ENCODE results near the gene RAX. TPM values are rescaled to one million over a fixed set of nuclear protein-coding genes. Genes with fewer than 3 reads are reported as not detected.

The RAX gene
- total and polyA plus RNA-seq, 7 experiments from 2014 or later: not detected

GRCh38 chr18:59238385-59238784 lies 34.9 kb downstream of the RAX start:
- intact Hi-C loops (cut with micrococcal nuclease): no loop called here
- Mint-ChIP-seq H3K36me3 (peaks cover 0 to 7% (median 0%) of the 10 kb centered on the region in 5 donors), H3K4me3 (no peak overlapping the region), H3K9me3 (peaks cover 0 to 9% (median 5%) of the 10 kb centered on the region in 11 donors), H3K4me1 (peaks cover 0 to 2% (median 0%) of the 10 kb centered on the region in 7 donors), H3K27me3 (peaks cover 0 to 46% (median 32%) of the 10 kb centered on the region in 5 donors), H3K27ac (no peak overlapping the region)
- no peaks in the 10 kb centered on the region for H3K27me3 ChIP-seq (ENCODE audit: control insufficient read depth in 2 of 2, insufficient read depth in 2 of 2, low read length in 2 of 2)
- POLR2A ChIA-PET: no interaction called here
- no peak overlapping the region for H3K27ac ChIP-seq (ENCODE audit: low read depth, low read length)
- ATAC-seq: no peak
- no peaks in the 10 kb centered on the region for H3K9me3 ChIP-seq (ENCODE audit: control insufficient read depth in 2 of 3, low read length in 3 of 3)
- H3K4me3 ChIP-seq (ENCODE audit: low read length): no peak overlapping the region
- CTCF ChIA-PET: no interaction called here
- no peaks in the 10 kb centered on the region for H3K36me3 ChIP-seq (ENCODE audit: control insufficient read depth in 2 of 3, insufficient read depth in 3 of 3, low read length in 3 of 3)
- no peak for DNase-seq
- H3K4me1 ChIP-seq (ENCODE audit: control insufficient read depth in 2 of 2, insufficient read depth in 2 of 2, low read length in 2 of 2): no peaks in the 10 kb centered on the region

- intact Hi-C loops (cut with micrococcal nuclease): no loop called here
- H3K27ac ChIP-seq (ENCODE audit: low read depth, low read length): no peak overlapping the region
- no peak overlapping the region for H3K4me3 ChIP-seq (ENCODE audit: low read length)
- H3K27ac Mint-ChIP-seq: no peak overlapping the region
- ChIA-PET CTCF (no interaction called here), POLR2A (no interaction called here)
- H3K4me1 ChIP-seq (ENCODE audit: control insufficient read depth in 2 of 2, insufficient read depth in 2 of 2, low read length in 2 of 2): no peaks in the 10 kb centered on the region
- no peak overlapping the region for H3K4me3 Mint-ChIP-seq
- peaks cover 0 to 2% (median 0%) of the 10 kb centered on the region in 7 donors for H3K4me1 Mint-ChIP-seq
- H3K27me3 Mint-ChIP-seq: peaks cover 34 to 63% (median 50%) of the 10 kb centered on the region in 5 donors
- H3K36me3 ChIP-seq (ENCODE audit: control insufficient read depth in 2 of 3, insufficient read depth in 3 of 3, low read length in 3 of 3): no peaks in the 10 kb centered on the region
- H3K27me3 ChIP-seq (ENCODE audit: control insufficient read depth in 2 of 2, insufficient read depth in 2 of 2, low read length in 2 of 2): no peaks in the 10 kb centered on the region
- H3K9me3 Mint-ChIP-seq: peaks cover 0 to 8% (median 0%) of the 10 kb centered on the region in 11 donors
- peaks cover 0 to 3% (median 0%) of the 10 kb centered on the region in 5 donors for H3K36me3 Mint-ChIP-seq
- ATAC-seq (no peak), DNase-seq (no peak)
- no peaks in the 10 kb centered on the region for H3K9me3 ChIP-seq (ENCODE audit: control insufficient read depth in 2 of 3, low read length in 3 of 3)
Observed at GRCh38 chr18:59233017-59233410, 40.2 kb downstream of the RAX start.

GRCh38 chr18:59232309-59233016 lies 40.8 kb downstream of the RAX start:
- Histone ChIP-seq H3K4me3 (ENCODE audit: low read length) (no peak overlapping the region), H3K4me1 (ENCODE audit: control insufficient read depth in 2 of 2, insufficient read depth in 2 of 2, low read length in 2 of 2) (no peaks in the 10 kb centered on the region), H3K27me3 (ENCODE audit: control insufficient read depth in 2 of 2, insufficient read depth in 2 of 2, low read length in 2 of 2) (no peaks in the 10 kb centered on the region), H3K36me3 (ENCODE audit: control insufficient read depth in 2 of 3, insufficient read depth in 3 of 3, low read length in 3 of 3) (no peaks in the 10 kb centered on the region), H3K9me3 (ENCODE audit: control insufficient read depth in 2 of 3, low read length in 3 of 3) (no peaks in the 10 kb centered on the region), H3K27ac (ENCODE audit: low read depth, low read length) (no peak overlapping the region)
- intact Hi-C loops (cut with micrococcal nuclease): no loop called here
- peaks cover 36 to 66% (median 50%) of the 10 kb centered on the region in 5 donors for H3K27me3 Mint-ChIP-seq
- ATAC-seq: no peak
- H3K4me1 Mint-ChIP-seq: no peaks in the 10 kb centered on the region
- no peak overlapping the region for H3K4me3 Mint-ChIP-seq
- H3K27ac Mint-ChIP-seq: no peak overlapping the region
- CTCF ChIA-PET: no interaction called here
- peaks cover 0 to 6% (median 0%) of the 10 kb centered on the region in 11 donors for H3K9me3 Mint-ChIP-seq
- POLR2A ChIA-PET: no interaction called here
- H3K36me3 Mint-ChIP-seq: peaks cover 0 to 3% (median 0%) of the 10 kb centered on the region in 5 donors
- DNase-seq: no peak

GRCh38 chr18:59231877-59232276 lies 41.4 kb downstream of the RAX start:
- Histone ChIP-seq H3K4me3 (ENCODE audit: low read length) (no peak overlapping the region), H3K9me3 (ENCODE audit: control insufficient read depth in 2 of 3, low read length in 3 of 3) (no peaks in the 10 kb centered on the region), H3K27me3 (ENCODE audit: control insufficient read depth in 2 of 2, insufficient read depth in 2 of 2, low read length in 2 of 2) (no peaks in the 10 kb centered on the region), H3K36me3 (ENCODE audit: control insufficient read depth in 2 of 3, insufficient read depth in 3 of 3, low read length in 3 of 3) (no peaks in the 10 kb centered on the region), H3K4me1 (ENCODE audit: control insufficient read depth in 2 of 2, insufficient read depth in 2 of 2, low read length in 2 of 2) (no peaks in the 10 kb centered on the region), H3K27ac (ENCODE audit: low read depth, low read length) (no peak overlapping the region)
- Mint-ChIP-seq H3K4me3 (no peak overlapping the region), H3K27ac (no peak overlapping the region), H3K27me3 (peaks cover 40 to 67% (median 53%) of the 10 kb centered on the region in 5 donors), H3K9me3 (peaks cover 0 to 5% (median 0%) of the 10 kb centered on the region in 11 donors), H3K4me1 (no peaks in the 10 kb centered on the region), H3K36me3 (peaks cover 0 to 3% (median 0%) of the 10 kb centered on the region in 5 donors)
- intact Hi-C loops (cut with micrococcal nuclease): no loop called here
- CTCF ChIA-PET: no interaction called here
- POLR2A ChIA-PET: no interaction called here
- no peak for ATAC-seq
- no peak for DNase-seq

GRCh38 chr18:59231114-59231513 lies 42.1 kb downstream of the RAX start:
- Histone ChIP-seq H3K9me3 (ENCODE audit: control insufficient read depth in 2 of 3, low read length in 3 of 3) (no peaks in the 10 kb centered on the region), H3K27me3 (ENCODE audit: control insufficient read depth in 2 of 2, insufficient read depth in 2 of 2, low read length in 2 of 2) (peaks cover 0 to under 1% of the 10 kb centered on the region in 2 donors), H3K27ac (ENCODE audit: low read depth, low read length) (no peak overlapping the region), H3K36me3 (ENCODE audit: control insufficient read depth in 2 of 3, insufficient read depth in 3 of 3, low read length in 3 of 3) (no peaks in the 10 kb centered on the region), H3K4me1 (ENCODE audit: control insufficient read depth in 2 of 2, insufficient read depth in 2 of 2, low read length in 2 of 2) (no peaks in the 10 kb centered on the region), H3K4me3 (ENCODE audit: low read length) (no peak overlapping the region)
- Mint-ChIP-seq H3K4me3 (no peak overlapping the region), H3K4me1 (no peaks in the 10 kb centered on the region), H3K27me3 (peaks cover 40 to 63% (median 47%) of the 10 kb centered on the region in 5 donors), H3K27ac (no peak overlapping the region), H3K36me3 (peaks cover 0 to 3% (median 0%) of the 10 kb centered on the region in 5 donors), H3K9me3 (peaks cover 0 to 3% (median 0%) of the 10 kb centered on the region in 11 donors)
- ChIA-PET CTCF (no interaction called here), POLR2A (no interaction called here)
- intact Hi-C loops (cut with micrococcal nuclease): no loop called here
- DNase-seq (no peak), ATAC-seq (no peak)

- no peak overlapping the region for H3K27ac Mint-ChIP-seq
- Histone ChIP-seq H3K9me3 (ENCODE audit: control insufficient read depth in 2 of 3, low read length in 3 of 3) (no peaks in the 10 kb centered on the region), H3K36me3 (ENCODE audit: control insufficient read depth in 2 of 3, insufficient read depth in 3 of 3, low read length in 3 of 3) (no peaks in the 10 kb centered on the region), H3K4me3 (ENCODE audit: low read length) (no peak overlapping the region), H3K27me3 (ENCODE audit: control insufficient read depth in 2 of 2, insufficient read depth in 2 of 2, low read length in 2 of 2) (peaks cover 0 to 2% of the 10 kb centered on the region in 2 donors), H3K27ac (ENCODE audit: low read depth, low read length) (no peak overlapping the region), H3K4me1 (ENCODE audit: control insufficient read depth in 2 of 2, insufficient read depth in 2 of 2, low read length in 2 of 2) (no peaks in the 10 kb centered on the region)
- peaks cover 0 to 3% (median 0%) of the 10 kb centered on the region in 11 donors for H3K9me3 Mint-ChIP-seq
- no peak for DNase-seq
- ChIA-PET POLR2A (no interaction called here), CTCF (interaction anchor here (0.6 kb wide), 1 partner anchor 539 kb away, joined by 7 read pairs; no protein-coding TSS in a partner anchor)
- no peak overlapping the region for H3K4me3 Mint-ChIP-seq
- intact Hi-C loops (cut with micrococcal nuclease): loop anchor here in 1 of 2 donors (10.0 kb wide), 1 partner anchor 145 kb away; no protein-coding TSS in a partner anchor
- ATAC-seq: no peak
- H3K4me1 Mint-ChIP-seq: peaks cover 0 to 5% (median 0%) of the 10 kb centered on the region in 7 donors
- H3K36me3 Mint-ChIP-seq: peaks cover 0 to 3% (median 0%) of the 10 kb centered on the region in 5 donors
- peaks cover 42 to 66% (median 51%) of the 10 kb centered on the region in 5 donors for H3K27me3 Mint-ChIP-seq
Observed at GRCh38 chr18:59229701-59230443, 43.4 kb downstream of the RAX start.
